Mammary epithelial cell (primary cell): ENCODE results near the gene C5AR2.
"Not testable (repeated sequence)": the region's sequence is repeated elsewhere in the genome, so short reads cannot be mapped to it uniquely, and the experiment has no call there.

Source experiments
- EZH2 ChIP-seq: IDR thresholded peaks from 2 replicates; pipeline ENCODE4 v1.6.1; 2012; ENCODE audit warnings: low read length, inconsistent platforms, borderline replicate concordance
- TF ChIP-seq, protein P1 (sequence below), 2 donors: IDR thresholded peaks in 1 of 2; conservative IDR thresholded peaks in 1 of 2; 2 replicates each; pipeline ENCODE4 v1.5.1; 2011 to 2012; ENCODE audit warnings: inconsistent platforms in 2 of 2, low read length in 2 of 2, mild to moderate bottlenecking in 2 of 2, control low read depth in 1 of 2, low read depth in 1 of 2; ENCODE audit not compliant: insufficient read depth in 1 of 2; ENCODE audit errors: extremely low read depth in 1 of 2

DNA sequence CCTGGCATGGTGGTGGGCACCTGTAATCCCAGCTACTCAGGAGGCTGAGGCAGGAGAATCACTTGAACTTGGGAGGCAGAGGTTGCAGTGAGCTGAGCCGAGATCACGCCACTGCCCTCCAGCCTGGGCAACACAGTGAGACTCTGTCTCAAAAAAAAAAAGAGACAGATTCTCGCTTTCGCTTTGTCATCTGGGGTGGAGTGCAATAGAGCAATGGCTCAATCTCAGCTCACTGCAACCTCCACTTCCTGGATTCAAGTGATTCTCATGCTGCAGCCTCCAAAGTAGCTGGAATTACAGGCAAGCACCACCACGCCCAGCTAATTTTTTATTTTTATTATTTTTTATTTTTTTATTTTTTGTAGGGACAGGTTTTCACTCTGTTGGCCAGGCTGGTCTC, 56.7 kb downstream of the C5AR2 start:
- TF ChIP-seq, protein P1, sequence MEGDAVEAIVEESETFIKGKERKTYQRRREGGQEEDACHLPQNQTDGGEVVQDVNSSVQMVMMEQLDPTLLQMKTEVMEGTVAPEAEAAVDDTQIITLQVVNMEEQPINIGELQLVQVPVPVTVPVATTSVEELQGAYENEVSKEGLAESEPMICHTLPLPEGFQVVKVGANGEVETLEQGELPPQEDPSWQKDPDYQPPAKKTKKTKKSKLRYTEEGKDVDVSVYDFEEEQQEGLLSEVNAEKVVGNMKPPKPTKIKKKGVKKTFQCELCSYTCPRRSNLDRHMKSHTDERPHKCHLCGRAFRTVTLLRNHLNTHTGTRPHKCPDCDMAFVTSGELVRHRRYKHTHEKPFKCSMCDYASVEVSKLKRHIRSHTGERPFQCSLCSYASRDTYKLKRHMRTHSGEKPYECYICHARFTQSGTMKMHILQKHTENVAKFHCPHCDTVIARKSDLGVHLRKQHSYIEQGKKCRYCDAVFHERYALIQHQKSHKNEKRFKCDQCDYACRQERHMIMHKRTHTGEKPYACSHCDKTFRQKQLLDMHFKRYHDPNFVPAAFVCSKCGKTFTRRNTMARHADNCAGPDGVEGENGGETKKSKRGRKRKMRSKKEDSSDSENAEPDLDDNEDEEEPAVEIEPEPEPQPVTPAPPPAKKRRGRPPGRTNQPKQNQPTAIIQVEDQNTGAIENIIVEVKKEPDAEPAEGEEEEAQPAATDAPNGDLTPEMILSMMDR (conservative IDR thresholded peaks at IDR 0.05 in 1 of 2, IDR thresholded peaks at IDR 0.05 in 1 of 2; ENCODE audit: extremely low read depth in 1 of 2, insufficient read depth in 1 of 2, low read depth in 1 of 2, low read length in 2 of 2) = not testable (repeated sequence)
- not testable (repeated sequence) for TF ChIP-seq EZH2
